HepG2 (cell line): ENCODE results near the gene SEPHS2. TPM values are rescaled to one million over a fixed set of nuclear protein-coding genes. Genes with fewer than 3 reads are reported as not detected.
A peak's percentile ranks its signal among the peaks of the same experiment; 100 is the strongest.

Experiments used
- ESRRA ChIP-seq: sonication (generic); formaldehyde crosslinking; IDR thresholded peaks from 2 replicates; pipeline ENCODE4 v1.5.1; 2020; ENCODE audit warnings: mild to moderate bottlenecking, low read depth, missing genetic modification reagents
- JUN ChIP-seq: sonication (generic); formaldehyde crosslinking; IDR thresholded peaks from 2 replicates; pipeline ENCODE4 v1.4.0; 2020; ENCODE audit warnings: mild to moderate bottlenecking, missing genetic modification reagents
- NFE2L1 ChIP-seq: sonication (generic); formaldehyde crosslinking; IDR thresholded peaks from 2 replicates; pipeline ENCODE4 v1.4.0; 2020; ENCODE audit warnings: missing genetic modification reagents, mild to moderate bottlenecking, borderline replicate concordance
- NFKBIZ ChIP-seq: IDR thresholded peaks from 2 replicates; pipeline ENCODE4 v1.6.1; 2018; ENCODE audit warnings: missing genetic modification reagents, missing compliant biosample characterization
- NR2C2 ChIP-seq: sonication (generic); formaldehyde crosslinking; IDR thresholded peaks from 2 replicates; pipeline ENCODE4 v1.4.0; 2020; ENCODE audit warnings: missing genetic modification reagents, mild to moderate bottlenecking, moderate library complexity, borderline replicate concordance
- NR2F6 ChIP-seq, 2 experiments: IDR thresholded peaks; 2 replicates each; pipeline ENCODE4 v1.6.1; 2016; ENCODE audit warnings: antibody characterized with exemption in 1 of 2, mild to moderate bottlenecking in 1 of 2
- RBFOX2 ChIP-seq: fragments of 200-400 bp; formaldehyde crosslinking; IDR thresholded peaks from 2 replicates; pipeline ENCODE4 v1.6.1; 2017; ENCODE audit warnings: low read depth, mild to moderate bottlenecking, low read length
- SIN3A ChIP-seq: IDR thresholded peaks from 2 replicates; pipeline ENCODE4 v1.6.1; 2011; ENCODE audit warnings: low read depth, mild to moderate bottlenecking, control low read depth, low read length, borderline replicate concordance
- ZNF264 ChIP-seq: sonication (generic); formaldehyde crosslinking; IDR thresholded peaks from 2 replicates; pipeline ENCODE4 v1.4.0; 2020; ENCODE audit warnings: missing genetic modification reagents
- ZNF331 ChIP-seq: sonication (generic); formaldehyde crosslinking; IDR thresholded peaks from 2 replicates; pipeline ENCODE4 v1.4.0; 2020; ENCODE audit warnings: missing genetic modification reagents
- ZNF782 ChIP-seq: sonication (generic); formaldehyde crosslinking; IDR thresholded peaks from 2 replicates; pipeline ENCODE4 v1.4.0; 2020; ENCODE audit warnings: missing genetic modification reagents, mild to moderate bottlenecking, borderline replicate concordance
- polyA plus RNA-seq, 8 experiments: library from polyadenylated mRNA; depleted of rRNA in 3 of 8; stranded (reverse) in 7 of 8; unstranded in 1 of 8; fragments of >200 nt; fragmentation: Illumina TruSeq in 4 of 8; extraction: Trizol in 4 of 8; gene quantifications; 2 replicates each; pipeline versions ENCODE4 v1.2.1 to v1.2.3, GENCODE V29; 2011 to 2016; ENCODE audit warnings: low read depth in 4 of 8, missing spikeins in 1 of 8, mixed read lengths in 1 of 8; ENCODE audit not compliant: insufficient read depth in 1 of 8
- total RNA-seq, 5 experiments: library from RNA; depleted of rRNA; stranded (reverse); fragments of >200 nt; fragmentation: Illumina TruSeq; extraction: Trizol; gene quantifications; 2 replicates each; pipeline ENCODE4 v1.2.3, GENCODE V29; 2016; ENCODE audit warnings: low read depth in 1 of 5
- TF ChIP-seq, protein P1 (sequence below): sonication (generic); formaldehyde crosslinking; IDR thresholded peaks from 2 replicates; pipeline ENCODE4 v1.8.1; 2022; ENCODE audit warnings: low read depth, mild to moderate bottlenecking, missing genetic modification reagents
- TF ChIP-seq, protein P2 (sequence below): sonication (generic); formaldehyde crosslinking; IDR thresholded peaks from 2 replicates; pipeline ENCODE4 v1.4.0; 2020; ENCODE audit warnings: missing genetic modification reagents
- TF ChIP-seq, protein P3 (sequence below): sonication (generic); formaldehyde crosslinking; IDR thresholded peaks from 2 replicates; pipeline ENCODE4 v1.5.0; 2020; ENCODE audit warnings: missing genetic modification reagents
- TF ChIP-seq, protein P4 (sequence below): sonication (generic); formaldehyde crosslinking; conservative IDR thresholded peaks from 2 replicates; pipeline ENCODE4 v1.4.0; 2020; ENCODE audit warnings: missing genetic modification reagents

Gene SEPHS2
- total and polyA plus RNA-seq, 2 of the 13 experiments (the other 11 are each of a cell fraction or from before 2014, with no cell fraction given) = 20.7 to 127 TPM

DNA sequence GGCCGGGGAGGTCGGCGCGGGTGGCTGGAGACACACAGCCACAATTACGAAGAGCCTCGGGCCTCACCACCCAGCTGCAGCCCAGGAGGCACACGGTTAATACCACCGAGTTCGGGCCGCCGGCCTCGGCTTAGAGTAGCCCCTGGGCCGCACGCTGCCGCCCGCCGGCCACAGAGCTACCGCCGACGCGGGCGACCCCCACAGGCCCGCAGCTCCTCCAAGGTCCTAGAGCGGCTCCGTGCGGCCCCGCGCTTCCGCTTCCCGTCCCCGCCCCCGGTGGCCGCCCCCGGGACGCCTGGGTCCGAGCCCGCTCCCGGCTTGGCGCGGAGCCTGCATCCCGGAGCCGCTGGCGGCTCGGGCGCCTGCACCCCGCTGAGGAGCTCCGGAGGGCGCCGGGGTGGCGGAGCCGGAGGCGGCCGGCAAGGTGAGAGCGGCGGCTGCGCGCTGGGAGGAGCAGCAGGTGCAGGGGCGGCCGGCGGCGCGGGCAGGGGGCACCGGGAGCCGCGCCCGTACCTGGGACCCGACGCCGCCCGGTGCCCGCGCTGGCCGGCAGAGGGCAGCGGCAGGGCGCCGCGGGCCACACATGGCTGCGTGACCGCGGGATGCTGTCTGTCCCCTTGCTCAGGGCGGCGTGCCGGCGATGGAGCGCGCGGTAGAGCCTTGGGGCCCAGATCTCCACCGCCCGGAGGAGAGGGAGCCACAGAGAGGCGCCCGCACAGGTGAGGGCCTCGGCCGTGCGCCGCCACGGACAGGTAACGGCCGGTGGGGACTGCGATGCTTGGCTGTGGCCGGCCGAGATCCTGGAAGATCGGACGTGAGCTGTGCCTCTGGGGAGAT is 50.3 kb downstream of the SEPHS2 start, which contains the start of gene ZNF48 (continued):
- TF ChIP-seq, protein P1, sequence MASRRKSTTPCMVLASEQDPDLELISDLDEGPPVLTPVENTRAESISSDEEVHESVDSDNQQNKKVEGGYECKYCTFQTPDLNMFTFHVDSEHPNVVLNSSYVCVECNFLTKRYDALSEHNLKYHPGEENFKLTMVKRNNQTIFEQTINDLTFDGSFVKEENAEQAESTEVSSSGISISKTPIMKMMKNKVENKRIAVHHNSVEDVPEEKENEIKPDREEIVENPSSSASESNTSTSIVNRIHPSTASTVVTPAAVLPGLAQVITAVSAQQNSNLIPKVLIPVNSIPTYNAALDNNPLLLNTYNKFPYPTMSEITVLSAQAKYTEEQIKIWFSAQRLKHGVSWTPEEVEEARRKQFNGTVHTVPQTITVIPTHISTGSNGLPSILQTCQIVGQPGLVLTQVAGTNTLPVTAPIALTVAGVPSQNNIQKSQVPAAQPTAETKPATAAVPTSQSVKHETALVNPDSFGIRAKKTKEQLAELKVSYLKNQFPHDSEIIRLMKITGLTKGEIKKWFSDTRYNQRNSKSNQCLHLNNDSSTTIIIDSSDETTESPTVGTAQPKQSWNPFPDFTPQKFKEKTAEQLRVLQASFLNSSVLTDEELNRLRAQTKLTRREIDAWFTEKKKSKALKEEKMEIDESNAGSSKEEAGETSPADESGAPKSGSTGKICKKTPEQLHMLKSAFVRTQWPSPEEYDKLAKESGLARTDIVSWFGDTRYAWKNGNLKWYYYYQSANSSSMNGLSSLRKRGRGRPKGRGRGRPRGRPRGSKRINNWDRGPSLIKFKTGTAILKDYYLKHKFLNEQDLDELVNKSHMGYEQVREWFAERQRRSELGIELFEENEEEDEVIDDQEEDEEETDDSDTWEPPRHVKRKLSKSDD (CRISPR knock-in tag) = 0 out of 2 replicates have a peak, but pooled peaks have one; percentile 28
- TF ChIP-seq, protein P2, sequence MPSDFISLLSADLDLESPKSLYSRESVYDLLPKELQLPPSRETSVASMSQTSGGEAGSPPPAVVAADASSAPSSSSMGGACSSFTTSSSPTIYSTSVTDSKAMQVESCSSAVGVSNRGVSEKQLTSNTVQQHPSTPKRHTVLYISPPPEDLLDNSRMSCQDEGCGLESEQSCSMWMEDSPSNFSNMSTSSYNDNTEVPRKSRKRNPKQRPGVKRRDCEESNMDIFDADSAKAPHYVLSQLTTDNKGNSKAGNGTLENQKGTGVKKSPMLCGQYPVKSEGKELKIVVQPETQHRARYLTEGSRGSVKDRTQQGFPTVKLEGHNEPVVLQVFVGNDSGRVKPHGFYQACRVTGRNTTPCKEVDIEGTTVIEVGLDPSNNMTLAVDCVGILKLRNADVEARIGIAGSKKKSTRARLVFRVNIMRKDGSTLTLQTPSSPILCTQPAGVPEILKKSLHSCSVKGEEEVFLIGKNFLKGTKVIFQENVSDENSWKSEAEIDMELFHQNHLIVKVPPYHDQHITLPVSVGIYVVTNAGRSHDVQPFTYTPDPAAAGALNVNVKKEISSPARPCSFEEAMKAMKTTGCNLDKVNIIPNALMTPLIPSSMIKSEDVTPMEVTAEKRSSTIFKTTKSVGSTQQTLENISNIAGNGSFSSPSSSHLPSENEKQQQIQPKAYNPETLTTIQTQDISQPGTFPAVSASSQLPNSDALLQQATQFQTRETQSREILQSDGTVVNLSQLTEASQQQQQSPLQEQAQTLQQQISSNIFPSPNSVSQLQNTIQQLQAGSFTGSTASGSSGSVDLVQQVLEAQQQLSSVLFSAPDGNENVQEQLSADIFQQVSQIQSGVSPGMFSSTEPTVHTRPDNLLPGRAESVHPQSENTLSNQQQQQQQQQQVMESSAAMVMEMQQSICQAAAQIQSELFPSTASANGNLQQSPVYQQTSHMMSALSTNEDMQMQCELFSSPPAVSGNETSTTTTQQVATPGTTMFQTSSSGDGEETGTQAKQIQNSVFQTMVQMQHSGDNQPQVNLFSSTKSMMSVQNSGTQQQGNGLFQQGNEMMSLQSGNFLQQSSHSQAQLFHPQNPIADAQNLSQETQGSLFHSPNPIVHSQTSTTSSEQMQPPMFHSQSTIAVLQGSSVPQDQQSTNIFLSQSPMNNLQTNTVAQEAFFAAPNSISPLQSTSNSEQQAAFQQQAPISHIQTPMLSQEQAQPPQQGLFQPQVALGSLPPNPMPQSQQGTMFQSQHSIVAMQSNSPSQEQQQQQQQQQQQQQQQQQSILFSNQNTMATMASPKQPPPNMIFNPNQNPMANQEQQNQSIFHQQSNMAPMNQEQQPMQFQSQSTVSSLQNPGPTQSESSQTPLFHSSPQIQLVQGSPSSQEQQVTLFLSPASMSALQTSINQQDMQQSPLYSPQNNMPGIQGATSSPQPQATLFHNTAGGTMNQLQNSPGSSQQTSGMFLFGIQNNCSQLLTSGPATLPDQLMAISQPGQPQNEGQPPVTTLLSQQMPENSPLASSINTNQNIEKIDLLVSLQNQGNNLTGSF (CRISPR knock-in tag) = no peak
- TF ChIP-seq NFE2L1 (peak; percentile 60; the same call in 1 of the 2 replicates), NFKBIZ (0 out of 2 replicates have a peak, but pooled peaks have one; percentile 28), ESRRA (peak; percentile 32; the same call in 1 of the 2 replicates), NR2F6 (IDR thresholded peaks at IDR 0.05) (no peak), NR2F6 (CRISPR knock-in tag; IDR thresholded peaks at IDR 0.05) (peak; percentile 71; the same call in 1 of the 2 replicates), ZNF782 (peak; percentile 95), SIN3A (peak; percentile 82), ZNF264 (CRISPR knock-in tag) (peak; percentile 9; the same call in 1 of the 2 replicates), NR2C2 (CRISPR knock-in tag) (peak; percentile 89), JUN (no peak), ZNF331 (CRISPR knock-in tag) (peak; percentile 77), RBFOX2 (peak; percentile 92)
- TF ChIP-seq, protein P3, sequence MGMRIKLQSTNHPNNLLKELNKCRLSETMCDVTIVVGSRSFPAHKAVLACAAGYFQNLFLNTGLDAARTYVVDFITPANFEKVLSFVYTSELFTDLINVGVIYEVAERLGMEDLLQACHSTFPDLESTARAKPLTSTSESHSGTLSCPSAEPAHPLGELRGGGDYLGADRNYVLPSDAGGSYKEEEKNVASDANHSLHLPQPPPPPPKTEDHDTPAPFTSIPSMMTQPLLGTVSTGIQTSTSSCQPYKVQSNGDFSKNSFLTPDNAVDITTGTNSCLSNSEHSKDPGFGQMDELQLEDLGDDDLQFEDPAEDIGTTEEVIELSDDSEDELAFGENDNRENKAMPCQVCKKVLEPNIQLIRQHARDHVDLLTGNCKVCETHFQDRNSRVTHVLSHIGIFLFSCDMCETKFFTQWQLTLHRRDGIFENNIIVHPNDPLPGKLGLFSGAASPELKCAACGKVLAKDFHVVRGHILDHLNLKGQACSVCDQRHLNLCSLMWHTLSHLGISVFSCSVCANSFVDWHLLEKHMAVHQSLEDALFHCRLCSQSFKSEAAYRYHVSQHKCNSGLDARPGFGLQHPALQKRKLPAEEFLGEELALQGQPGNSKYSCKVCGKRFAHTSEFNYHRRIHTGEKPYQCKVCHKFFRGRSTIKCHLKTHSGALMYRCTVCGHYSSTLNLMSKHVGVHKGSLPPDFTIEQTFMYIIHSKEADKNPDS (CRISPR knock-in tag) = 0 out of 2 replicates have a peak, but pooled peaks have one; percentile 65
- TF ChIP-seq, protein P4, sequence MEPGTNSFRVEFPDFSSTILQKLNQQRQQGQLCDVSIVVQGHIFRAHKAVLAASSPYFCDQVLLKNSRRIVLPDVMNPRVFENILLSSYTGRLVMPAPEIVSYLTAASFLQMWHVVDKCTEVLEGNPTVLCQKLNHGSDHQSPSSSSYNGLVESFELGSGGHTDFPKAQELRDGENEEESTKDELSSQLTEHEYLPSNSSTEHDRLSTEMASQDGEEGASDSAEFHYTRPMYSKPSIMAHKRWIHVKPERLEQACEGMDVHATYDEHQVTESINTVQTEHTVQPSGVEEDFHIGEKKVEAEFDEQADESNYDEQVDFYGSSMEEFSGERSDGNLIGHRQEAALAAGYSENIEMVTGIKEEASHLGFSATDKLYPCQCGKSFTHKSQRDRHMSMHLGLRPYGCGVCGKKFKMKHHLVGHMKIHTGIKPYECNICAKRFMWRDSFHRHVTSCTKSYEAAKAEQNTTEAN = peak; percentile 57; the same call in 1 of the 2 replicates
